ENCODE results near the gene EPHA1. TPM values are rescaled to one million over a fixed set of nuclear protein-coding genes. Genes with fewer than 3 reads are reported as not detected.

EPHA1 gene
- 0.32 TPM in 1 of 2 replicates, not detected in the other for total RNA-seq

GRCh38 chr7:143408686-143409561 lies at the start of gene EPHA1:
Gene EPHA1 (minus strand): TSS chr7:143408856. CDS start chr7:143408805, 51 bp downstream.
- DNase-seq (ENCODE audit: low read depth): no peak
- no peak within 1 kb of the TSS for H3K4me3 ChIP-seq (ENCODE audit: low read depth, low read length)
- TF ChIP-seq CTCF (IDR thresholded peaks at IDR 0.05; ENCODE audit: insufficient read depth, low read depth, low read length): no peak

GRCh38 chr7:143458263-143458662 lies 49.6 kb upstream of the EPHA1 start:
- DNase-seq (ENCODE audit: low read depth): no peak
- H3K4me3 ChIP-seq (ENCODE audit: low read depth, low read length): no peak overlapping the region
- TF ChIP-seq CTCF (IDR thresholded peaks at IDR 0.05; ENCODE audit: insufficient read depth, low read depth, low read length): no peak

GRCh38 chr7:143456992-143457793 lies 48.5 kb upstream of the EPHA1 start:
- no peak for DNase-seq (ENCODE audit: low read depth)
- H3K4me3 ChIP-seq (ENCODE audit: low read depth, low read length): no peak overlapping the region
- no peak for TF ChIP-seq CTCF (IDR thresholded peaks at IDR 0.05; ENCODE audit: insufficient read depth, low read depth, low read length)

- no peak for DNase-seq (ENCODE audit: low read depth)
- H3K4me3 ChIP-seq (ENCODE audit: low read depth, low read length): no peak overlapping the region
- TF ChIP-seq CTCF (IDR thresholded peaks at IDR 0.05; ENCODE audit: insufficient read depth, low read depth, low read length): no peak
Observed at GRCh38 chr7:143455942-143456341, 47.3 kb upstream of the EPHA1 start.

GRCh38 chr7:143455491-143455890 lies 46.8 kb upstream of the EPHA1 start:
- TF ChIP-seq CTCF (IDR thresholded peaks at IDR 0.05; ENCODE audit: insufficient read depth, low read depth, low read length): no peak
- H3K4me3 ChIP-seq (ENCODE audit: low read depth, low read length): no peak overlapping the region
- no peak for DNase-seq (ENCODE audit: low read depth)

GRCh38 chr7:143454091-143454680 lies 45.5 kb upstream of the EPHA1 start:
- no peak for DNase-seq (ENCODE audit: low read depth)
- no peak for TF ChIP-seq CTCF (IDR thresholded peaks at IDR 0.05; ENCODE audit: insufficient read depth, low read depth, low read length)
- H3K4me3 ChIP-seq (ENCODE audit: low read depth, low read length): no peak overlapping the region
